Measurements from ENCODE around the gene PPIE.

GRCh38 chr1:39761016-39761415 lies 22.3 kb downstream of the PPIE start:
- TF ChIP-seq CTCF (IDR thresholded peaks at IDR 0.05) (no peak), POLR2A (IDR thresholded peaks at IDR 0.05) (no peak)

All from prostate gland (tissue), 2 donors.